22Rv1 (cell line): ENCODE results near the gene RABGAP1L.
"Not testable (repeated sequence)": the region's sequence is repeated elsewhere in the genome, so short reads cannot be mapped to it uniquely, and the experiment has no call there.

Experiments used
- H3K27ac ChIP-seq: fragments of 450-650 bp; 2 replicates; pipeline ENCODE4 v1.5.1; 2017
- CTCF ChIP-seq: fragments of 450-650 bp; IDR thresholded peaks from 2 replicates; pipeline ENCODE4 v1.5.1; 2017; ENCODE audit warnings: mild to moderate bottlenecking
- ZFX ChIP-seq: fragments of 450-650 bp; IDR thresholded peaks from 2 replicates; pipeline ENCODE4 v1.6.1; 2017; ENCODE audit warnings: antibody characterized with exemption, borderline replicate concordance

Gene RABGAP1L

GRCh38 chr1:174123843-174124242 is 35.5 kb upstream of the RABGAP1L start:
- no peak overlapping the region for H3K27ac ChIP-seq
- TF ChIP-seq CTCF (no peak), ZFX (no peak)

GRCh38 chr1:174127176-174127575 is 32.1 kb upstream of the RABGAP1L start:
- not testable (repeated sequence) for H3K27ac ChIP-seq

- TF ChIP-seq CTCF (no peak), ZFX (no peak)
- no peak overlapping the region for H3K27ac ChIP-seq
These were observed 28.2 kb upstream of the RABGAP1L start for GRCh38 chr1:174131032-174131638.

- no peak overlapping the region for H3K27ac ChIP-seq
- TF ChIP-seq ZFX (no peak), CTCF (no peak)
These were observed 25.2 kb upstream of the RABGAP1L start for GRCh38 chr1:174134003-174134659.

- H3K27ac ChIP-seq = no peak overlapping the region
These were observed 24.1 kb upstream of the RABGAP1L start for GRCh38 chr1:174135211-174135610.

GRCh38 chr1:174136714-174137113 is 22.6 kb upstream of the RABGAP1L start:
- TF ChIP-seq ZFX (no peak), CTCF (no peak)
- H3K27ac ChIP-seq = no peak overlapping the region

More at GRCh38 chr1:174135211-174135610, 24.1 kb upstream of the RABGAP1L start:
- no peak for TF ChIP-seq ZFX
- TF ChIP-seq CTCF = no peak

GRCh38 chr1:174142836-174143235 is 16.5 kb upstream of the RABGAP1L start:
- TF ChIP-seq ZFX (no peak), CTCF (no peak)
- no peak overlapping the region for H3K27ac ChIP-seq

- H3K27ac ChIP-seq = not testable (repeated sequence)
These were observed 15.5 kb upstream of the RABGAP1L start for GRCh38 chr1:174143727-174144396.

- not testable (repeated sequence) for H3K27ac ChIP-seq
These were observed 14.9 kb upstream of the RABGAP1L start for GRCh38 chr1:174144397-174144783.
